ENCODE results near the gene PPP1R1A.

The PPP1R1A gene, protein sequence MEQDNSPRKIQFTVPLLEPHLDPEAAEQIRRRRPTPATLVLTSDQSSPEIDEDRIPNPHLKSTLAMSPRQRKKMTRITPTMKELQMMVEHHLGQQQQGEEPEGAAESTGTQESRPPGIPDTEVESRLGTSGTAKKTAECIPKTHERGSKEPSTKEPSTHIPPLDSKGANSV

DNA sequence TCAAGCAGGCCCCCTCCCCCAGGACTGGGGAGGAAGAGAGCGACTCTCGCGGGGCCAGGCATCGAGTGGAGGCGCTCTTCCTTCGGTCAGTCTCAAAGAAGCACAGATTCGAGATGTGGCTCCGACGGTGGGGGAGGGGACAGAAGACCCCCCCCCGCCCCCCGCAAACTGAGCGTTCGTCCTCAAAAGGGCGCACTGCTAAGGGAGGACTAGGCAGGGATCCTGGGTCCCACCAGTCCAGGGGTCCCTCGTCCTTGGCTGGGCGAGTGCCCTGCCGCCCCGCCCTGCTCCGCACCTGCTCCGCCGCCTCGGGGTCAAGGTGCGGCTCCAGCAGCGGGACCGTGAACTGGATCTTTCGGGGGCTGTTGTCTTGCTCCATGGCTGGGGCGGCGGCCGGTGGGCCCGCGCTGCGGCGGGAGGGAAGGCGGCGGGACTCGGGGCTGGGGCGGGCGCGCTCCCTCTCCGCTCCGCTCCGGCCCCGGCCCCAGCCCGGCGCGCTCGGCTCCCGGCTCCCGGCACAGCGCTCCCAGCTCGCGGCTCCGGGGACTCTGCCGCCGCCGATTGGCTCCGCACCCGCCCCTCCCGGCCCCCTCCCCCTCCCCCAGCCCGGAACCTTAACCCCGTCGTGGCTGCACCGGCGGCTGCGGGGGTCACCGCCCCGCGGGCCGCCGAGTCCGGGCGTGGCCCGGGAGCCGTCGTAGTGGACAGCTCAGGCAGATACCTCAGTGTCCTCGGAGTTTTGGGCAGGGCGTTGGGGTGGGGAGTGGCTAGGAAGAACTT lies at the start of gene PPP1R1A:
PPP1R1A (minus strand) TSS at position 550 of the 780 bp plus-strand sequence; CDS start at position 379, 171 bp downstream.
- H3K27me3 ChIP-seq (ENCODE audit: control insufficient read depth, insufficient read depth, low read length), result peaks cover 17% of the 10 kb centered on the region; the same call in 1 of the 2 replicates

GRCh38 chr12:54634795-54635194 lies 46.3 kb upstream of the PPP1R1A start, which contains the start of gene LACRT:
Gene LACRT, minus strand, starts transcription at chr12:54634895. Its CDS starts 54 bp downstream, at chr12:54634841.
- Histone ChIP-seq H3K9me3 (ENCODE audit: control insufficient read depth, insufficient read depth, low read length) (no peaks in the 10 kb centered on the region), H3K36me3 (ENCODE audit: control insufficient read depth, insufficient read depth, low read length) (no peaks in the 10 kb centered on the region), H3K4me3 (ENCODE audit: low read length) (no peak within 1 kb of the TSS), H3K27me3 (ENCODE audit: control insufficient read depth, insufficient read depth, low read length) (no peaks in the 10 kb centered on the region; the same call in 1 of the 2 replicates), H3K27ac (ENCODE audit: low read length) (no peak within 1 kb of the TSS), H3K4me1 (ENCODE audit: control insufficient read depth, insufficient read depth, low read length) (no peaks in the 10 kb centered on the region)
- WGBS (ENCODE audit: insufficient coverage, insufficient read length), result no CpG with 5 or more reads among the region's 2 CpGs
- no peak for DNase-seq (ENCODE audit: low read depth, low spot score)

More for the DNA sequence above, at the start of gene PPP1R1A:
- WGBS (ENCODE audit: insufficient coverage, insufficient read length), result no CpG with 5 or more reads among the region's 77 CpGs
- Histone ChIP-seq H3K9me3 (ENCODE audit: control insufficient read depth, insufficient read depth, low read length) (no peaks in the 10 kb centered on the region), H3K4me1 (ENCODE audit: control insufficient read depth, insufficient read depth, low read length) (peaks cover 10% of the 10 kb centered on the region; the same call in 1 of the 2 replicates), H3K27ac (ENCODE audit: low read length) (no peak within 1 kb of the TSS), H3K4me3 (ENCODE audit: low read length) (peak within 1 kb of the TSS; percentile 79; the same call in 1 of the 2 replicates), H3K36me3 (ENCODE audit: control insufficient read depth, insufficient read depth, low read length) (no peaks in the 10 kb centered on the region)
- no peak for DNase-seq (ENCODE audit: low read depth, low spot score)

DNA sequence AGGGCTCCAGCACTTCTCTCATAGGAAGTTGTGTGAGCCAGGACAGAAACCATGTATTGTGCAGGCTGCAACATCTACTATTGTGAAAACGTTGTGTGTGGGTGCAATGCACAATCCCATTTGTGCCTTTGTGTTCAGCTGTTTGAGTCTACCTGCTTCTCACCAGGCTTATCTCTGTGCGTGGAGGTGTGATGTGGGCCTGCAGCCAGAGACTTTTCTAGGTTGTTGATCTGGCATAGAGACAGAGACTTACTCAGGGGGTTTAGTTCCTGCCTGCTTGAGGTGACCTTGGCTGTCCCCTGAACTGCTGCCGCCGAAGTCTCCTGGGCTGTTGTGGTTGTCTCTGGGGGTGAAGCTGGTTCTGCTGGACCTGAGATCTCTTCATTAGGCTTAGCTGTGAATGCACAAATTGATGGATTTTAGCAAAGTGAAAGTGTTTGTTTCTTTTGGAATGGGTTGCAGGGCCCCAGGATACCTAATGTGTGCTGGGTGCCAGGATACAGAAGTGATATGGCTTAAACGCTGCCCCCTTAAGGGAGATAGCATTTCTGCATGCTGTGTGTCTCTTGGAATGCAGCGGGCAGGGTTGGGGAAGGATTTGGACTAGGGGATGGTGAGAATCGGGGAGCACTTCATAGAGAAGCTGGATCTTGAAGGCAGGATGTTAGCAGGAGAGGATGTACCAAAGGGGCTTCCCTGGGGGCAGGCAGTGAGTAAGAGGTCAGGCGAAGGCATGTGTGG lies 43.7 kb upstream of the PPP1R1A start:
- DNase-seq (ENCODE audit: low read depth, low spot score), result peak; percentile 13
- Histone ChIP-seq H3K9me3 (ENCODE audit: control insufficient read depth, insufficient read depth, low read length) (no peaks in the 10 kb centered on the region), H3K27me3 (ENCODE audit: control insufficient read depth, insufficient read depth, low read length) (no peaks in the 10 kb centered on the region; the same call in 1 of the 2 replicates), H3K27ac (ENCODE audit: low read length) (no peak overlapping the region), H3K4me3 (ENCODE audit: low read length) (no peak overlapping the region), H3K36me3 (ENCODE audit: control insufficient read depth, insufficient read depth, low read length) (no peaks in the 10 kb centered on the region), H3K4me1 (ENCODE audit: control insufficient read depth, insufficient read depth, low read length) (no peaks in the 10 kb centered on the region)
- no CpG with 5 or more reads among the region's 8 CpGs for WGBS (ENCODE audit: insufficient coverage, insufficient read length)

- Histone ChIP-seq H3K4me3 (ENCODE audit: low read length) (no peak overlapping the region), H3K36me3 (ENCODE audit: control insufficient read depth, insufficient read depth, low read length) (no peaks in the 10 kb centered on the region), H3K4me1 (ENCODE audit: control insufficient read depth, insufficient read depth, low read length) (no peaks in the 10 kb centered on the region), H3K9me3 (ENCODE audit: control insufficient read depth, insufficient read depth, low read length) (no peaks in the 10 kb centered on the region), H3K27me3 (ENCODE audit: control insufficient read depth, insufficient read depth, low read length) (no peaks in the 10 kb centered on the region), H3K27ac (ENCODE audit: low read length) (no peak overlapping the region)
- DNase-seq (ENCODE audit: low read depth, low spot score), result no peak
- no CpG with 5 or more reads among the region's 5 CpGs for WGBS (ENCODE audit: insufficient coverage, insufficient read length)
These were observed 43.1 kb upstream of the PPP1R1A start for GRCh38 chr12:54631551-54631950.

DNA sequence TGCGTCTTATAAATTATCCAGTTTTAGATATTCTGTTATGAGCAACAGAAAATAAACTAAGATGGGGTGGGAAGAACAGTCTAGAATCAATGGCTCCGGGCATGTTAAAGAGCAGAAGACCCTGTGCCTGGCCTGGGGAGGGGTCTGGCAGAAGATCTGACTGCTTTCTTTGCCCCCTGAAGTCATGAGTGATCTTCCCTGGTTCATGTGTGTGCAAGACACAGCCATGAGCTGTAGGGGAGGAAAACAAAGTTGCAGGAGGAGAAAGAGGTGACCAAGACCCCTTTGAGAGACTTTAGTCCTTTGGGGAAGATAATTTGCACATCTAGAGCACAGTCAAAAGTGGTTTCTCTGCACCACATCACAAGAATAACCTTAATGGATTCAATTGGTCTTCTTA lies 41.5 kb upstream of the PPP1R1A start:
- Histone ChIP-seq H3K9me3 (ENCODE audit: control insufficient read depth, insufficient read depth, low read length) (no peaks in the 10 kb centered on the region), H3K4me1 (ENCODE audit: control insufficient read depth, insufficient read depth, low read length) (no peaks in the 10 kb centered on the region), H3K36me3 (ENCODE audit: control insufficient read depth, insufficient read depth, low read length) (no peaks in the 10 kb centered on the region), H3K4me3 (ENCODE audit: low read length) (no peak overlapping the region), H3K27ac (ENCODE audit: low read length) (no peak overlapping the region), H3K27me3 (ENCODE audit: control insufficient read depth, insufficient read depth, low read length) (no peaks in the 10 kb centered on the region)
- no peak for DNase-seq (ENCODE audit: low read depth, low spot score)
- WGBS (ENCODE audit: insufficient coverage, insufficient read length), result no CpG with 5 or more reads among the region's 2 CpGs

DNA sequence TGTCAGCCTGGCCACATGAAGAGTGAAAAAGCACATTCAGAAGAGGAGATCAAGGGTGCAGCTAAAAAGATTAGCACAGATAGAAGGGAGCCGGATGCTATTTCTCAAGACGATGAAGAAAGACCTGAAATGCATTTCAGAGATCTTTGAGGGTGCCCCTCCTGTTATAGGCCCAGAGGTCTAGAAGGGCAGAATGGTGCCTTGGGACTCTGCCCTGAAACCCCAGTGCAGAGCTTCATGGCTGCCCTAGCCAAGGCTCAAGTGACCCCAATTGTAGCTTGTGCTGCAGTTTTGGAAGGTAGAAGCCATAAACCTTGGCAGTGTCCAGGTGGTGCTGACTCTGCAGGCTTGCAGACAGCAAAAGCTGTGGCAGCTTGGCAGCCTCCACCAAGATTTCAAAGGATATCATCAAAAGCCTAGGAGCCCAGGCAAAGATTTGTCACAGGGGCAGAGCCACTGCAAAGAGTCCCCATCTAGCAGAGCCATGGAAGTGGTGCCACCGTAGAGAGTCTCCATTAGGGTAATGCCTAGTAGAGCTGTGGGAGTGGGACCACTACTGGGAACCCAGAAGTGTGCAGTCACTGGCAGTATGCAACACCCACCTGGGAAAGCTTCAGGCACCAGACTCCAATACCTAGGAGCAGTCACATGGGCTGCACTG lies 39.9 kb upstream of the PPP1R1A start:
- Histone ChIP-seq H3K4me3 (ENCODE audit: low read length) (no peak overlapping the region), H3K36me3 (ENCODE audit: control insufficient read depth, insufficient read depth, low read length) (no peaks in the 10 kb centered on the region), H3K4me1 (ENCODE audit: control insufficient read depth, insufficient read depth, low read length) (no peaks in the 10 kb centered on the region), H3K27me3 (ENCODE audit: control insufficient read depth, insufficient read depth, low read length) (no peaks in the 10 kb centered on the region), H3K27ac (ENCODE audit: low read length) (no peak overlapping the region), H3K9me3 (ENCODE audit: control insufficient read depth, insufficient read depth, low read length) (no peaks in the 10 kb centered on the region)
- no peak for DNase-seq (ENCODE audit: low read depth, low spot score)
- no CpG with 5 or more reads among the region's 3 CpGs for WGBS (ENCODE audit: insufficient coverage, insufficient read length)

GRCh38 chr12:54627304-54627703 lies 38.8 kb upstream of the PPP1R1A start:
- Histone ChIP-seq H3K4me1 (ENCODE audit: control insufficient read depth, insufficient read depth, low read length) (no peaks in the 10 kb centered on the region), H3K4me3 (ENCODE audit: low read length) (no peak overlapping the region), H3K36me3 (ENCODE audit: control insufficient read depth, insufficient read depth, low read length) (no peaks in the 10 kb centered on the region), H3K27ac (ENCODE audit: low read length) (no peak overlapping the region), H3K27me3 (ENCODE audit: control insufficient read depth, insufficient read depth, low read length) (no peaks in the 10 kb centered on the region), H3K9me3 (ENCODE audit: control insufficient read depth, insufficient read depth, low read length) (no peaks in the 10 kb centered on the region)
- no peak for DNase-seq (ENCODE audit: low read depth, low spot score)
- WGBS (ENCODE audit: insufficient coverage, insufficient read length), result no CpG with 5 or more reads among the region's 3 CpGs

DNA sequence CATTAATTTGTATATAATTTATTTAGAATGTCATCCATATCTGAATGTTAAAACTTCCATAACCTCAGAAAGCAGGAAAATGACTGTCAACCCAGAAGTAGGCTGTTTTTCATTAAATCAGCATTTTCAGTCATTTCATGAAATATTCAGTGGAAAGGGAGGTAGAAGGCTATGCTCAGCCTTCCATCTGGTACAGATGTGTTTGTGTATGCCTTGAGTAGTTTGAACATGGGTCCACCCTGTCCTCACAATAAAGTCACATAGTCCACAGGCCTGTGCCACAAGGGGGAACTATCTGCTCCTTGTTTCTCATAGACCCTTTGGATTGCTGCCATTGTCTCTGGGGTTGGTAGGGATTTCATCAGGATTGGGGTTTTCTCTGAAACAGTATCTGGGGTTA lies 37.1 kb upstream of the PPP1R1A start:
- Histone ChIP-seq H3K9me3 (ENCODE audit: control insufficient read depth, insufficient read depth, low read length) (no peaks in the 10 kb centered on the region), H3K4me3 (ENCODE audit: low read length) (no peak overlapping the region), H3K27me3 (ENCODE audit: control insufficient read depth, insufficient read depth, low read length) (no peaks in the 10 kb centered on the region), H3K4me1 (ENCODE audit: control insufficient read depth, insufficient read depth, low read length) (no peaks in the 10 kb centered on the region), H3K27ac (ENCODE audit: low read length) (no peak overlapping the region), H3K36me3 (ENCODE audit: control insufficient read depth, insufficient read depth, low read length) (no peaks in the 10 kb centered on the region)
- no peak for DNase-seq (ENCODE audit: low read depth, low spot score)

- DNase-seq (ENCODE audit: low read depth, low spot score), result no peak
- H3K27ac ChIP-seq (ENCODE audit: low read length), result no peak overlapping the region
- no peaks in the 10 kb centered on the region for H3K27me3 ChIP-seq (ENCODE audit: control insufficient read depth, insufficient read depth, low read length)
- H3K4me1 ChIP-seq (ENCODE audit: control insufficient read depth, insufficient read depth, low read length), result no peaks in the 10 kb centered on the region
- no peak overlapping the region for H3K4me3 ChIP-seq (ENCODE audit: low read length)
- no CpG with 5 or more reads among the region's 5 CpGs for WGBS (ENCODE audit: insufficient coverage, insufficient read length)
- no peaks in the 10 kb centered on the region for H3K9me3 ChIP-seq (ENCODE audit: control insufficient read depth, insufficient read depth, low read length)
- H3K36me3 ChIP-seq (ENCODE audit: control insufficient read depth, insufficient read depth, low read length), result no peaks in the 10 kb centered on the region
These were observed 36.1 kb upstream of the PPP1R1A start for GRCh38 chr12:54624315-54625279.
